Astrocyte (in vitro differentiated cells and primary cell): ENCODE data around the gene HEATR3.

Experiments used
- EZH2 ChIP-seq: IDR thresholded peaks from 2 replicates; pipeline ENCODE4 v1.6.1; 2012; ENCODE audit warnings: mild to moderate bottlenecking, low read length, inconsistent platforms; ENCODE audit not compliant: insufficient read depth
- TF ChIP-seq, protein P1 (sequence below): IDR thresholded peaks from 2 replicates; pipeline ENCODE4 v1.5.1; 2011; ENCODE audit warnings: low read depth, mild to moderate bottlenecking, inconsistent platforms, low read length, moderate library complexity; ENCODE audit not compliant: insufficient read depth

DNA sequence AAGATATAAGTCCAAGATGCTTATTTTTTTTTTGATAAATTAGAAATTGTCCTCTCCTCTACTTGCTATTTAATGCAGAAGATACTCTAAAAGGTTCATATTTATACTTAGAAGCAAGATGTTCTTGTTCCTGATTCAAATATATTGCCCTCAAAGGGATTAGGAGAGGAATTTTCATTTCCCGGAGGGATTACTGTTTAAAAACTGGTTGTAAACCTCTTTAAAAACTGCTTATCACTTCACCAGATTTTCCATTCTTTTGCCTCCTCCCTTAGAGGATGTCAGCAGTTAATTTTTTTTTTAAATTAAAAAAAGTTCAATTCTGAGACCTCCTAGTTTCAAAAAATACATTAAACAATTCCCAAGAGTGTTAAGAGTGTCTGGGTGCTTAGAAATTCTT is 90.2 kb downstream of the HEATR3 start:
- TF ChIP-seq EZH2, result no peak
- TF ChIP-seq, protein P1, sequence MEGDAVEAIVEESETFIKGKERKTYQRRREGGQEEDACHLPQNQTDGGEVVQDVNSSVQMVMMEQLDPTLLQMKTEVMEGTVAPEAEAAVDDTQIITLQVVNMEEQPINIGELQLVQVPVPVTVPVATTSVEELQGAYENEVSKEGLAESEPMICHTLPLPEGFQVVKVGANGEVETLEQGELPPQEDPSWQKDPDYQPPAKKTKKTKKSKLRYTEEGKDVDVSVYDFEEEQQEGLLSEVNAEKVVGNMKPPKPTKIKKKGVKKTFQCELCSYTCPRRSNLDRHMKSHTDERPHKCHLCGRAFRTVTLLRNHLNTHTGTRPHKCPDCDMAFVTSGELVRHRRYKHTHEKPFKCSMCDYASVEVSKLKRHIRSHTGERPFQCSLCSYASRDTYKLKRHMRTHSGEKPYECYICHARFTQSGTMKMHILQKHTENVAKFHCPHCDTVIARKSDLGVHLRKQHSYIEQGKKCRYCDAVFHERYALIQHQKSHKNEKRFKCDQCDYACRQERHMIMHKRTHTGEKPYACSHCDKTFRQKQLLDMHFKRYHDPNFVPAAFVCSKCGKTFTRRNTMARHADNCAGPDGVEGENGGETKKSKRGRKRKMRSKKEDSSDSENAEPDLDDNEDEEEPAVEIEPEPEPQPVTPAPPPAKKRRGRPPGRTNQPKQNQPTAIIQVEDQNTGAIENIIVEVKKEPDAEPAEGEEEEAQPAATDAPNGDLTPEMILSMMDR, result no peak
